ENCODE results near the gene PANK4.

The PANK4 gene

GRCh38 chr1:2564815-2565374 lies 38.5 kb upstream of the PANK4 start:
- no peak overlapping the region for H4K8ac ChIP-seq (ENCODE audit: low read depth, low read length)
- no peak for DNase-seq
- no peak overlapping the region for H3K4me2 ChIP-seq (ENCODE audit: low read length)
- H3K4ac ChIP-seq (ENCODE audit: low read depth, low read length), result no peak overlapping the region
- H3K9ac ChIP-seq (ENCODE audit: low read length), result no peak overlapping the region
- H2BK15ac ChIP-seq (replicated peaks; ENCODE audit: low read depth), result no peak overlapping the region
- H3K23ac ChIP-seq (ENCODE audit: low read length), result no peak overlapping the region
- H3K27me3 ChIP-seq (ENCODE audit: insufficient read depth, low read length, poor library complexity), result no peaks in the 10 kb centered on the region
- no peak overlapping the region for H2BK5ac ChIP-seq (ENCODE audit: low read length)
- H3K79me2 ChIP-seq (ENCODE audit: control insufficient read depth, insufficient read depth, low read length), result no peaks in the 10 kb centered on the region
- no peak overlapping the region for H3K27ac ChIP-seq (ENCODE audit: low read depth, low read length)
- no peaks in the 10 kb centered on the region for H3K36me3 ChIP-seq (ENCODE audit: control insufficient read depth, insufficient read depth, low read length)
- H3K4me3 ChIP-seq (ENCODE audit: low read length), result no peak overlapping the region
- no peak overlapping the region for H2BK120ac ChIP-seq (ENCODE audit: low read depth, low read length)
- no peaks in the 10 kb centered on the region for H3K79me1 ChIP-seq (ENCODE audit: low read length)
- no peak overlapping the region for H2AK5ac ChIP-seq (ENCODE audit: low read length)
- WGBS (ENCODE audit: extremely low coverage, insufficient coverage, low lambda C conversion rate), result no CpG with 5 or more reads among the region's 14 CpGs
- no peak overlapping the region for H4K5ac ChIP-seq (ENCODE audit: low read length)
- no peak overlapping the region for H3K18ac ChIP-seq (ENCODE audit: low read length)
- no peak overlapping the region for H3K56ac ChIP-seq (ENCODE audit: low read length)
- no peaks in the 10 kb centered on the region for H3K4me1 ChIP-seq (ENCODE audit: control insufficient read depth, low read depth, low read length)

GRCh38 chr1:2564006-2564814 lies 37.8 kb upstream of the PANK4 start:
- H3K23ac ChIP-seq (ENCODE audit: low read length), result no peak overlapping the region
- no peaks in the 10 kb centered on the region for H3K27me3 ChIP-seq (ENCODE audit: insufficient read depth, low read length, poor library complexity)
- no peak overlapping the region for H3K56ac ChIP-seq (ENCODE audit: low read length)
- no peak overlapping the region for H2AK5ac ChIP-seq (ENCODE audit: low read length)
- H3K27ac ChIP-seq (ENCODE audit: low read depth, low read length), result no peak overlapping the region
- H2BK5ac ChIP-seq (ENCODE audit: low read length), result no peak overlapping the region
- no peak overlapping the region for H3K9ac ChIP-seq (ENCODE audit: low read length)
- WGBS (ENCODE audit: extremely low coverage, insufficient coverage, low lambda C conversion rate), result no CpG with 5 or more reads among the region's 20 CpGs
- H3K4me2 ChIP-seq (ENCODE audit: low read length), result no peak overlapping the region
- no peak overlapping the region for H2BK15ac ChIP-seq (replicated peaks; ENCODE audit: low read depth)
- no peaks in the 10 kb centered on the region for H3K79me1 ChIP-seq (ENCODE audit: low read length)
- no peak for DNase-seq
- H2BK120ac ChIP-seq (ENCODE audit: low read depth, low read length), result no peak overlapping the region
- no peak overlapping the region for H3K4me3 ChIP-seq (ENCODE audit: low read length)
- no peak overlapping the region for H4K8ac ChIP-seq (ENCODE audit: low read depth, low read length)
- H3K4me1 ChIP-seq (ENCODE audit: control insufficient read depth, low read depth, low read length), result no peaks in the 10 kb centered on the region
- no peak overlapping the region for H3K18ac ChIP-seq (ENCODE audit: low read length)
- no peaks in the 10 kb centered on the region for H3K36me3 ChIP-seq (ENCODE audit: control insufficient read depth, insufficient read depth, low read length)
- H4K5ac ChIP-seq (ENCODE audit: low read length), result no peak overlapping the region
- H3K79me2 ChIP-seq (ENCODE audit: control insufficient read depth, insufficient read depth, low read length), result no peaks in the 10 kb centered on the region
- H3K4ac ChIP-seq (ENCODE audit: low read depth, low read length), result no peak overlapping the region

- Histone ChIP-seq H3K79me2 (ENCODE audit: control insufficient read depth, insufficient read depth, low read length) (no peaks in the 10 kb centered on the region), H3K79me1 (ENCODE audit: low read length) (no peaks in the 10 kb centered on the region), H4K8ac (ENCODE audit: low read depth, low read length) (no peak overlapping the region), H2AK5ac (ENCODE audit: low read length) (no peak overlapping the region), H3K4me2 (ENCODE audit: low read length) (no peak overlapping the region), H4K5ac (ENCODE audit: low read length) (no peak overlapping the region), H3K4ac (ENCODE audit: low read depth, low read length) (no peak overlapping the region), H3K9ac (ENCODE audit: low read length) (no peak overlapping the region), H3K4me1 (ENCODE audit: control insufficient read depth, low read depth, low read length) (no peaks in the 10 kb centered on the region), H3K27ac (ENCODE audit: low read depth, low read length) (no peak overlapping the region), H2BK15ac (replicated peaks; ENCODE audit: low read depth) (no peak overlapping the region), H3K27me3 (ENCODE audit: insufficient read depth, low read length, poor library complexity) (no peaks in the 10 kb centered on the region), H3K4me3 (ENCODE audit: low read length) (no peak overlapping the region), H2BK5ac (ENCODE audit: low read length) (no peak overlapping the region), H3K36me3 (ENCODE audit: control insufficient read depth, insufficient read depth, low read length) (no peaks in the 10 kb centered on the region), H2BK120ac (ENCODE audit: low read depth, low read length) (no peak overlapping the region), H3K23ac (ENCODE audit: low read length) (no peak overlapping the region), H3K56ac (ENCODE audit: low read length) (no peak overlapping the region), H3K18ac (ENCODE audit: low read length) (no peak overlapping the region)
- no CpG with 5 or more reads among the region's 18 CpGs for whole genome bisulfite sequencing (ENCODE audit: extremely low coverage, insufficient coverage, low lambda C conversion rate)
- DNase-seq, result no peak
Measured at GRCh38 chr1:2563205-2563604, 36.8 kb upstream of the PANK4 start.

GRCh38 chr1:2561898-2562895 lies 35.8 kb upstream of the PANK4 start:
- Histone ChIP-seq H2AK5ac (ENCODE audit: low read length) (no peak overlapping the region), H3K4me1 (ENCODE audit: control insufficient read depth, low read depth, low read length) (no peaks in the 10 kb centered on the region), H3K23ac (ENCODE audit: low read length) (no peak overlapping the region), H3K79me1 (ENCODE audit: low read length) (no peaks in the 10 kb centered on the region), H3K4me3 (ENCODE audit: low read length) (no peak overlapping the region), H3K56ac (ENCODE audit: low read length) (no peak overlapping the region), H3K79me2 (ENCODE audit: control insufficient read depth, insufficient read depth, low read length) (no peaks in the 10 kb centered on the region), H3K18ac (ENCODE audit: low read length) (no peak overlapping the region), H4K8ac (ENCODE audit: low read depth, low read length) (no peak overlapping the region), H2BK5ac (ENCODE audit: low read length) (no peak overlapping the region), H3K36me3 (ENCODE audit: control insufficient read depth, insufficient read depth, low read length) (no peaks in the 10 kb centered on the region), H3K4ac (ENCODE audit: low read depth, low read length) (no peak overlapping the region), H3K27ac (ENCODE audit: low read depth, low read length) (no peak overlapping the region), H3K27me3 (ENCODE audit: insufficient read depth, low read length, poor library complexity) (no peaks in the 10 kb centered on the region), H4K5ac (ENCODE audit: low read length) (no peak overlapping the region), H3K9ac (ENCODE audit: low read length) (no peak overlapping the region), H2BK15ac (replicated peaks; ENCODE audit: low read depth) (no peak overlapping the region), H2BK120ac (ENCODE audit: low read depth, low read length) (no peak overlapping the region), H3K4me2 (ENCODE audit: low read length) (no peak overlapping the region)
- no peak for DNase-seq
- no CpG with 5 or more reads among the region's 24 CpGs for WGBS (ENCODE audit: extremely low coverage, insufficient coverage, low lambda C conversion rate)

GRCh38 chr1:2561446-2561845 lies 35.0 kb upstream of the PANK4 start:
- Histone ChIP-seq H2AK5ac (ENCODE audit: low read length) (no peak overlapping the region), H4K8ac (ENCODE audit: low read depth, low read length) (no peak overlapping the region)
- no CpG with 5 or more reads among the region's 11 CpGs for WGBS (ENCODE audit: extremely low coverage, insufficient coverage, low lambda C conversion rate)

More at GRCh38 chr1:2561446-2561845, 35.0 kb upstream of the PANK4 start:
- H3K4me3 ChIP-seq (ENCODE audit: low read length), result no peak overlapping the region
- H2BK5ac ChIP-seq (ENCODE audit: low read length), result no peak overlapping the region
- no peak for DNase-seq
- no peak overlapping the region for H3K56ac ChIP-seq (ENCODE audit: low read length)
- no peak overlapping the region for H2BK15ac ChIP-seq (replicated peaks; ENCODE audit: low read depth)
- H3K9ac ChIP-seq (ENCODE audit: low read length), result no peak overlapping the region
- no peak overlapping the region for H3K4ac ChIP-seq (ENCODE audit: low read depth, low read length)
- no peak overlapping the region for H3K4me2 ChIP-seq (ENCODE audit: low read length)
- no peak overlapping the region for H4K5ac ChIP-seq (ENCODE audit: low read length)
- H3K18ac ChIP-seq (ENCODE audit: low read length), result no peak overlapping the region
- H3K79me2 ChIP-seq (ENCODE audit: control insufficient read depth, insufficient read depth, low read length), result no peaks in the 10 kb centered on the region
- no peaks in the 10 kb centered on the region for H3K79me1 ChIP-seq (ENCODE audit: low read length)
- H3K4me1 ChIP-seq (ENCODE audit: control insufficient read depth, low read depth, low read length), result no peaks in the 10 kb centered on the region
- H3K27me3 ChIP-seq (ENCODE audit: insufficient read depth, low read length, poor library complexity), result no peaks in the 10 kb centered on the region
- no peaks in the 10 kb centered on the region for H3K36me3 ChIP-seq (ENCODE audit: control insufficient read depth, insufficient read depth, low read length)
- no peak overlapping the region for H2BK120ac ChIP-seq (ENCODE audit: low read depth, low read length)
- no peak overlapping the region for H3K27ac ChIP-seq (ENCODE audit: low read depth, low read length)
- H3K23ac ChIP-seq (ENCODE audit: low read length), result no peak overlapping the region

All from mesendoderm (in vitro differentiated cells).